ENCODE measurements around the gene TCP11L2. TPM values are rescaled to one million over a fixed set of nuclear protein-coding genes. Genes with fewer than 3 reads are reported as not detected.
"Not testable (repeated sequence)": the region's sequence is repeated elsewhere in the genome, so short reads cannot be mapped to it uniquely, and the experiment has no call there.

Gene TCP11L2
- total RNA-seq, 1 donor from 2014 or later, result 126 TPM

DNA sequence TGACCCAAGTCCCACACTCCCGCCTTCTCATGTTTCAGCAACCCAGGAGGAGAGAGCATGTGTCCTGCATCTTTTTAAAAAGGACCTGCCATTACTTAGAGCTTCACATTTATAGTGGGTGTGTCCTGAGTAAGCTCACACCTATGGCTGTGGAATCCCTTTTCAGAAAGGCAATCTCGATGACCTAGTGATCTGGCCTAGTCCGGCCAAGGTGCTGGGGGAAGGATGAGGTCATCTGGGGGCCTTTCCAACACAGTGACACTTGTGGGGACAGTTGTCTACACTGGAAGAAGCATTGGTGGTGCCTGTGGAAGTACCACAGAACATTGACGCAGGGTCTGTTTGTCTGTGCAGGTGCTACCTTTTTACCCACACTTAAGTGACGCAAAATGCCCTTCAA lies 8.2 kb downstream of the TCP11L2 start:
- Histone ChIP-seq H3K27ac (replicated peaks) (peak overlapping the region; percentile 98), H3K4me1 (peaks cover 77% of the 10 kb centered on the region), H3K9me3 (replicated peaks) (no peaks in the 10 kb centered on the region), H3K27me3 (ENCODE audit: low read depth) (no peaks in the 10 kb centered on the region), H3K36me3 (peaks cover 40% of the 10 kb centered on the region), H3K4me3 (no peak overlapping the region)
- intact Hi-C loops (cut with micrococcal nuclease), result no loop called here
- TF ChIP-seq, protein P1, sequence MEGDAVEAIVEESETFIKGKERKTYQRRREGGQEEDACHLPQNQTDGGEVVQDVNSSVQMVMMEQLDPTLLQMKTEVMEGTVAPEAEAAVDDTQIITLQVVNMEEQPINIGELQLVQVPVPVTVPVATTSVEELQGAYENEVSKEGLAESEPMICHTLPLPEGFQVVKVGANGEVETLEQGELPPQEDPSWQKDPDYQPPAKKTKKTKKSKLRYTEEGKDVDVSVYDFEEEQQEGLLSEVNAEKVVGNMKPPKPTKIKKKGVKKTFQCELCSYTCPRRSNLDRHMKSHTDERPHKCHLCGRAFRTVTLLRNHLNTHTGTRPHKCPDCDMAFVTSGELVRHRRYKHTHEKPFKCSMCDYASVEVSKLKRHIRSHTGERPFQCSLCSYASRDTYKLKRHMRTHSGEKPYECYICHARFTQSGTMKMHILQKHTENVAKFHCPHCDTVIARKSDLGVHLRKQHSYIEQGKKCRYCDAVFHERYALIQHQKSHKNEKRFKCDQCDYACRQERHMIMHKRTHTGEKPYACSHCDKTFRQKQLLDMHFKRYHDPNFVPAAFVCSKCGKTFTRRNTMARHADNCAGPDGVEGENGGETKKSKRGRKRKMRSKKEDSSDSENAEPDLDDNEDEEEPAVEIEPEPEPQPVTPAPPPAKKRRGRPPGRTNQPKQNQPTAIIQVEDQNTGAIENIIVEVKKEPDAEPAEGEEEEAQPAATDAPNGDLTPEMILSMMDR (IDR thresholded peaks at IDR 0.05; ENCODE audit: borderline replicate concordance), result no peak
- no peak for DNase-seq

DNA sequence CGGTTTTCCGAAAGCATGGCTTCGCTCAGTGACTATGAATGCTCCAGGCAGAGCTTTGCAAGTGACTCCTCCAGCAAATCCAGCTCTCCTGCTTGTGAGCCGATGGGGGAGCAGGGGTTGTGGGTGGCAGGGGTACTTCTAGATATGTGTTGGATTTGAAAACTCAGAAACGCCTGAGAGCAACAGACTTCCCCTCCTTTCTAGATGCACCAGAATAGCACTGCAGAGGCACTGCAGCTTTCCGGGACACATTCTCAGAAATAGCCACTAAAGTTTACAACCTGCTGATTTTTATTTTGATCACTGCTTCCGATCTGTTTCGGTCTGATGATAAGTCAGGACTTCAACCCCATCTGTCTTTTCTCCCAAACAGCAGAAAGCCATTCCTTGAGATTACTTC lies 8.6 kb downstream of the TCP11L2 start:
- Histone ChIP-seq H3K27me3 (ENCODE audit: low read depth) (no peaks in the 10 kb centered on the region), H3K27ac (replicated peaks) (peak overlapping the region; percentile 98), H3K36me3 (peaks cover 44% of the 10 kb centered on the region), H3K4me1 (peaks cover 77% of the 10 kb centered on the region), H3K9me3 (replicated peaks) (no peaks in the 10 kb centered on the region), H3K4me3 (no peak overlapping the region)
- intact Hi-C loops (cut with micrococcal nuclease), result no loop called here
- no peak for DNase-seq
- TF ChIP-seq, protein P1 (IDR thresholded peaks at IDR 0.05; ENCODE audit: borderline replicate concordance), result no peak

DNA sequence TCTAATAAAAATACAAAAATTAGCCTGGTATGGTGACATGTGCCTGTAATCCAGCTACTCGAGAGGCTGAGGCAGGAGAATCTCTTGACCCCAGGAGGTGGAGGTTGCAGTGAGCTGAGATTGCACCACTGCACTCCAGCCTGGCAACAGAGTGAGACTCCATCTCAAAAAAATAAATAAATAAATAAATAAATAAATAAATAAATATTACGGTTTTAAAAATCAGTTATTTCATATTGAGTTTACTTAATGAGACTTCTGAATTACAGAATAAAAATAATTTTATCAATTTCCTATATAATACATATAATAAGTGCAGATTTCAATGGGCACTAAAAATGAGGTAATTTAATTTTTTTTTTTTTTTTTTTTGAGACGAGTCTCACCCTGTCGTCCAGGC lies 10.9 kb downstream of the TCP11L2 start:
- Histone ChIP-seq H3K36me3 (peaks cover 59% of the 10 kb centered on the region), H3K4me1 (peaks cover 72% of the 10 kb centered on the region)
- H3K27me3 ChIP-seq (ENCODE audit: low read depth); H3K9me3 ChIP-seq (replicated peaks); intact Hi-C loops (cut with micrococcal nuclease); DNase-seq; H3K27ac ChIP-seq (replicated peaks); H3K4me3 ChIP-seq: not testable (repeated sequence)

DNA sequence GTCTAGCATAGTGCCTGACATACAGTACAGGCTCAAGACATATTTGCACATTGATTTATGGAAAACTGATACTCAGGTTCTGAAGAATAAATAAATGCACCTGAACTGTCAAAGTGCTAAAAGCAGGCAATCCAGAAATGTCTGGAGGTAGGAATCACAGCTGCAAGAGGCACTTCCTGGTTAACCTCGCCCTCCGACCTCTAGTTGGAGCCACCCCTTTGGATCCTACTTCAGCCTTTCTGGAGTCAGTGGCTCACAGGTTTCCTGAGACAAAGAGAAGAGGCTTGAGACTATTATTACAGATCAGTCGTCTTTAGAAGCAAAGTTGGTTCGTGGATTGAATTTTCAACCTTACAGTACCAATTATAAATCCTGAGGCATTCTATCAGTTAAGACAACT lies 13.0 kb downstream of the TCP11L2 start:
- intact Hi-C loops (cut with micrococcal nuclease), result no loop called here
- peaks cover 65% of the 10 kb centered on the region for H3K4me1 ChIP-seq
- H3K27me3 ChIP-seq (ENCODE audit: low read depth), result no peaks in the 10 kb centered on the region
- no peak overlapping the region for H3K4me3 ChIP-seq
- DNase-seq, result no peak
- H3K27ac ChIP-seq (replicated peaks), result peak overlapping the region; percentile 16
- H3K9me3 ChIP-seq (replicated peaks), result no peaks in the 10 kb centered on the region
- peaks cover 79% of the 10 kb centered on the region for H3K36me3 ChIP-seq
- TF ChIP-seq, protein P1 (IDR thresholded peaks at IDR 0.05; ENCODE audit: borderline replicate concordance), result no peak

DNA sequence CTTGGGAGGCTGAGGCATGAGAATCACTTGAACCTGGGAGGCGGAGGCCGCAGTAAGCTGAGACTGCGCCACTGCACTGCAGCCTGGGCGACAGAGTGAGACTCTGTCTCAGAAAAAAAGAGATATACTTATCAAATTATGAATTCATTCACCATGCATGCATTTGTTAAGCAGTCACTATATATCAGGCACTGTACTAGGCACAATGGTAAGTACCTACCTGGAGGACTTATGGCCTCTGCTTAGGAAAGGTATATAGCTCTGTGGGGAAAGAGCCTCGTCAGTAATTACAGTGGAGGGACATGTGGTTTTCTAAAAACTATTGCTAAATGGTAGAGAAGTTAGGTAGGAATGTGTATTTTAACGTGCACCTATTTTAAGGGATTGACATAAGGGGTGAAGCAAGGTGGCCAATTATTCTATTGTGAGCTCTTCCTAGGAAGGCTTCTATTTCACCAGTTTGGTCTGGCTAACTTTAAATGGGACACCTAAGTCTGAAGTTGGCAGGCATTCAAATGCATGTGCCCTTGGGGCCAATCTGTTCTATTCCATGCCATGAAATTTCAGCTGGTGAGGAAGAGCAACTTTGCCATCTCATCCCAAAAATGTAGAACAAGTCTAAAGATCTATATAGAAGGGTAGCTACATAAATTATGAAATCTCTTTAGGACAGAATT lies 15.0 kb downstream of the TCP11L2 start:
- DNase-seq, result no peak
- no peaks in the 10 kb centered on the region for H3K27me3 ChIP-seq (ENCODE audit: low read depth)
- H3K36me3 ChIP-seq, result peaks cover 93% of the 10 kb centered on the region
- H3K27ac ChIP-seq (replicated peaks), result peak overlapping the region; percentile 69
- H3K4me1 ChIP-seq, result peaks cover 67% of the 10 kb centered on the region
- no peak overlapping the region for H3K4me3 ChIP-seq
- no peaks in the 10 kb centered on the region for H3K9me3 ChIP-seq (replicated peaks)
- intact Hi-C loops (cut with micrococcal nuclease), result no loop called here
- TF ChIP-seq, protein P1 (IDR thresholded peaks at IDR 0.05; ENCODE audit: borderline replicate concordance), result no peak

DNA sequence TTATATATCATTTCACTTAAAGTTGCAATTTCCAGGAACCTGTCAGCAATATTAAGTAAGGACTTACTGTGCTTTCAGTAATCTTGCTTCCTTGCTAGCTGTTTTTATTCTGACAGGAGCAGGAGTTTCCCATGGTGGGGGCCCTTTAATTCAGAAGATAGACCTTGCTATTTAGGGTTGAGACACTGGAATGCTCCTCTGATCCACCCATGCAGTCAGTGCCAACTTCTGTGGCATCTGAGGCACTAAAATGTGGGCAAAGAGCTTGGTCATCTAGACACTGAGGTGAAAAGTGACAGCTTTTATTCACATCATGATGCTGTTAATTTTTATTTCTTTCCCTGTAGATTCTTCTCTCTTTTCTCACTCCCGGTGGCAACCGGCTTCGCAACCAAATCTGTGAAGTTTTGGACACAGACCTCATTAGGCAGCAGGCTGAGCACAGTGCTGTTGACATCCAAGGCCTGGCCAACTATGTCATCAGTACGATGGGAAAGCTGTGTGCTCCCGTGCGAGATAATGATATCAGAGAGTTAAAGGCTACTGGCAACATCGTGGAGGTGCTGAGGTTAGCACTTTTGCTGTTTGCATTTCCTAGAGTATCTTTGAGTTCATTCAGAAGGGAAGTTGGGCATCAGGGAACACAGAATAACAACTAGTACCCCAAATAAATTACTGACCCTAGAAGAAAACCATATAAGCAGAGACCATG lies 18.8 kb downstream of the TCP11L2 start:
- intact Hi-C loops (cut with micrococcal nuclease), result no loop called here
- TF ChIP-seq, protein P1 (IDR thresholded peaks at IDR 0.05; ENCODE audit: borderline replicate concordance), result no peak
- peaks cover 65% of the 10 kb centered on the region for H3K4me1 ChIP-seq
- H3K27me3 ChIP-seq (ENCODE audit: low read depth), result no peaks in the 10 kb centered on the region
- no peaks in the 10 kb centered on the region for H3K9me3 ChIP-seq (replicated peaks)
- H3K36me3 ChIP-seq, result peaks cover 95% of the 10 kb centered on the region
- peak overlapping the region; percentile 69 for H3K27ac ChIP-seq (replicated peaks)
- H3K4me3 ChIP-seq, result peak overlapping the region; percentile 1
- no peak for DNase-seq

All from left ventricle myocardium inferior (tissue), 1 donor.